Transverse colon (tissue), 4 donors: ENCODE measurements around the gene DDX55.

Source experiments
- EP300 ChIP-seq: sonication (generic); formaldehyde crosslinking; IDR thresholded peaks from one replicate; pipeline ENCODE4 v1.6.1; 2017; ENCODE audit warnings: antibody characterized with exemption, low read depth
- POLR2A ChIP-seq: fragments of 450-650 bp; IDR thresholded peaks from one replicate; pipeline ENCODE4 v1.6.1; 2016; ENCODE audit warnings: antibody characterized with exemption, mild to moderate bottlenecking, moderate library complexity
- POLR2AphosphoS5 ChIP-seq, 3 donors: sonication (generic); formaldehyde crosslinking; IDR thresholded peaks; one replicate each; pipeline ENCODE4 v1.6.1; 2016; ENCODE audit warnings: antibody characterized with exemption in 3 of 3
- TF ChIP-seq, protein P1 (sequence below), 5 experiments: fragments of 200-600 bp in 3 of 5; fragments of 450-650 bp in 2 of 5; sonication (generic) in 3 of 5; IDR thresholded peaks; 1 replicate in 2 of 5; 2 replicates in 3 of 5; pipeline ENCODE4 v1.5.1; 2016 to 2017; ENCODE audit warnings: antibody characterized with exemption in 5 of 5, inconsistent platforms in 3 of 5, mild to moderate bottlenecking in 2 of 5, moderate library complexity in 1 of 5

DNA sequence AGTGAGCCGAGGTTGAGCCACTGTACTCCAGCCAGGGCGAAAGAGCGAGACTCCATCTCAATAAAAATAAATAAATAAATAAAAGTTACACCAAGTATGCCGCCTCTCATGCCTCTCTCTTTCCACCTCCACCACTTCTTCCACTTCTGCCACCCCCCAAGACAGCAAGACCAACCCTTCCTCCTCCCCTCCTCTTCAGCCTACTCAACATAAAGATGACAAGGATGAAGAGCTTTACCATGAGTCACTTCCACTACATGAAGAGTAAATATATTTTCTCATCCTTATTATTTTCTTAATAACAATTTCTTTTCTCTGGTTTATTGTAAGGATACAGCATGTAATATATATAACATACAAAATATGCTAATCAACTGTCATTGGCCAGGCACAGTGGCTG is 21.1 kb upstream of the DDX55 start:
- no peak for TF ChIP-seq POLR2A
- TF ChIP-seq, protein P1, sequence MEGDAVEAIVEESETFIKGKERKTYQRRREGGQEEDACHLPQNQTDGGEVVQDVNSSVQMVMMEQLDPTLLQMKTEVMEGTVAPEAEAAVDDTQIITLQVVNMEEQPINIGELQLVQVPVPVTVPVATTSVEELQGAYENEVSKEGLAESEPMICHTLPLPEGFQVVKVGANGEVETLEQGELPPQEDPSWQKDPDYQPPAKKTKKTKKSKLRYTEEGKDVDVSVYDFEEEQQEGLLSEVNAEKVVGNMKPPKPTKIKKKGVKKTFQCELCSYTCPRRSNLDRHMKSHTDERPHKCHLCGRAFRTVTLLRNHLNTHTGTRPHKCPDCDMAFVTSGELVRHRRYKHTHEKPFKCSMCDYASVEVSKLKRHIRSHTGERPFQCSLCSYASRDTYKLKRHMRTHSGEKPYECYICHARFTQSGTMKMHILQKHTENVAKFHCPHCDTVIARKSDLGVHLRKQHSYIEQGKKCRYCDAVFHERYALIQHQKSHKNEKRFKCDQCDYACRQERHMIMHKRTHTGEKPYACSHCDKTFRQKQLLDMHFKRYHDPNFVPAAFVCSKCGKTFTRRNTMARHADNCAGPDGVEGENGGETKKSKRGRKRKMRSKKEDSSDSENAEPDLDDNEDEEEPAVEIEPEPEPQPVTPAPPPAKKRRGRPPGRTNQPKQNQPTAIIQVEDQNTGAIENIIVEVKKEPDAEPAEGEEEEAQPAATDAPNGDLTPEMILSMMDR (IDR thresholded peaks at IDR 0.05): no peak
- TF ChIP-seq POLR2AphosphoS5 (IDR thresholded peaks at IDR 0.05): no peak
- no peak for TF ChIP-seq EP300
